ENCODE measurements around the gene PDC.
"Not testable (repeated sequence)": the region's sequence is repeated elsewhere in the genome, so short reads cannot be mapped to it uniquely, and the experiment has no call there.

The PDC gene

DNA sequence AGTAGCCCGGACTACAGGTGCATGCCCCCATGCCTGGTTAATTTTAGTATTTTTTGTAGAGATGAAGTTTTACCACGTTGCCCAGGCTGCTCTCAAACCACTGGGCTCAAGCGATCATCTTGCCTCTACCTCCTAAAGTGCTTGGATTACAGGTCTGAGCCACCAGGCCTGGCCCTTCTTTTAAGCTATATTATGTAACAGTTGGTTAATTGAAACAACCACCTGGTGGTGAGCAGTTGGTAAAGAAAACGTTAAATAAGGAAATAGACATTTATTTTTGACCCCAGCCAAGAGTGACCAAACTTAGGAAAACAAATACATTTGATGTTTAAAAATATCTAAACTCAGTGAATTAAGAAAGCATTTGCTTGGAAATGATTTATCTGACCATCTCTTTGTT lies 12.1 kb upstream of the PDC start:
- in situ Hi-C loops (cut with HindIII; ENCODE audit: low sequenced_read_pairs): no loop called here

GRCh38 chr1:186465946-186466345 lies 5.0 kb upstream of the PDC start:
- in situ Hi-C loops (cut with HindIII; ENCODE audit: low sequenced_read_pairs): no loop called here

- in situ Hi-C loops (cut with HindIII; ENCODE audit: low sequenced_read_pairs): not testable (repeated sequence)
Observed at GRCh38 chr1:186465491-186465890, 4.6 kb upstream of the PDC start.

DNA sequence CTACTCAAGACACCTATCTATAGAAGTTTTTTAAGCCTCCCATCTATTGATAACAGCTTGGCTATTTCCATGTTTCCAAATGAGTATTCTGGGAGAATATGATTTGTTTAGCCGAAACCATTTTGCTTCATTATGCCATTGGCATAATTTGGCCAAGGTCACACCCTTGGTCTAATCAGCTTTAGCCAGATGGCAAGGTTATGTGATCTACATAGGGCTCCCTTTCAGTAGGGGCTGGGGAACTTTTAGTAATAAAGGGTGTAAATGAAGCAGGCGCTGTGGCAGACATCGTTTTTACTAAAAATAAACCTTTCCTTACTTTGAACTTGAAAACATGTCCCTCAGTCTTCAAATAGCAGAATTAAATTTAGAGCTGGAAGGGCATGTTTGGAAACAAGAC lies 3.0 kb upstream of the PDC start:
- in situ Hi-C loops (cut with HindIII; ENCODE audit: low sequenced_read_pairs): no loop called here

DNA sequence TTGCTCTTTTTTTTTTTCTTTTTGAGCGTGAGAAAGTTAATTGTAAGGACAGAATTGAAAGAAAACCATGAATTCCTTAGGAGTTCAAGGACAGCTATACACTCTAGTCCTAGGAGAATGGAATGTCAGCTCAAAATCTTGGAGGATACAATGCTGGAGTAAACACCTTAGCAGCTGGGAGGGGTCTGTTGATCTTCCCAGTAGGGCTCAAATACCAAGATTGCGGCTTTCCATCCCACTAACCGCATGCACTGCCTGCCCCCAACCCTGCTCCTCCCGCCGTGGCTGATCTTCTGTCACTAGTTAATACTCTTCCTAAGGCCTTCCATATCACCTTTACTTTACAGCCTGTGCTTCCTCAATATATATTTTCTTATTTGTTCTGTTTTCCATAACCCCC lies 2.6 kb upstream of the PDC start:
- in situ Hi-C loops (cut with HindIII; ENCODE audit: low sequenced_read_pairs): no loop called here

DNA sequence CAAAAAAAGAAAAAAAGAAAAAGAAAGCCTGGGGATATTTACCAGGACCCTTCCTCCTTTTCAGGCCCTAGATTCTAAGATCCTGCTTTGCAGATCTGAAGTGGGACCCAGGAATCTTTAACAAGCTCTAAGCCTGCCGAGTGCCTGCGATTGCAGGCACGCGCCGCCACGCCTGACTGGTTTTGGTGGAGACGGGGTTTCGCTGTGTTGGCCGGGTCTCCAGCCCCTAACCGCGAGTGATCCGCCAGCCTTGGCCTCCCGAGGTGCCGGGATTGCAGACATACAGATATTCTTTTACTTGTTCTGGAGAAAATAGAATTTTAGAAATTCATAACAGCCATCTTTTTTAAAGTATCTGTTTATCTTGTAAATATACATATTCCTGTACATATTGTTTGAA lies 1.8 kb downstream of the PDC start:
- in situ Hi-C loops (cut with HindIII; ENCODE audit: low sequenced_read_pairs): not testable (repeated sequence)

GRCh38 chr1:186456729-186457255 lies 4.1 kb downstream of the PDC start:
- in situ Hi-C loops (cut with HindIII; ENCODE audit: low sequenced_read_pairs): no loop called here

DNA sequence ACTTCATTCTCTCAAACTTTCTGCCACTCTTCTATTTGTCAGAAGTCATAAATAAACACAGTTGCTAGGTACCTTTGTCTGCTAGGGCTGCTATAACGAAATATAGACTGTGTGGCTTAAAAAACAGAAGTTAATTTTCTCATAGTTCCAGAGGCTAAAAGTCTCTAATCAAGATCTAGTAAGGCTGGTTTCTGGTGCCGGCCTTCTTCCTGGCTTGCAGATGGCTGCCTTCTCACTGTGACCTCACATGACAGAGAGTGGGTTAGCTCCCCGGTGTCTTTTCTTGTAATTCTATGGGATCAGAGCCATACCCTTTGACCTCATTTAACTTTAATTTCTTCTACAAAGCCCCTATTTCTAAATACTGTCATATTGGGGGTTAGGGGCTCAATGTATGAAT lies 5.9 kb downstream of the PDC start:
- in situ Hi-C loops (cut with HindIII; ENCODE audit: low sequenced_read_pairs): no loop called here

- in situ Hi-C loops (cut with HindIII; ENCODE audit: low sequenced_read_pairs): no loop called here
Observed at GRCh38 chr1:186446152-186446551, 14.8 kb downstream of the PDC start.

DNA sequence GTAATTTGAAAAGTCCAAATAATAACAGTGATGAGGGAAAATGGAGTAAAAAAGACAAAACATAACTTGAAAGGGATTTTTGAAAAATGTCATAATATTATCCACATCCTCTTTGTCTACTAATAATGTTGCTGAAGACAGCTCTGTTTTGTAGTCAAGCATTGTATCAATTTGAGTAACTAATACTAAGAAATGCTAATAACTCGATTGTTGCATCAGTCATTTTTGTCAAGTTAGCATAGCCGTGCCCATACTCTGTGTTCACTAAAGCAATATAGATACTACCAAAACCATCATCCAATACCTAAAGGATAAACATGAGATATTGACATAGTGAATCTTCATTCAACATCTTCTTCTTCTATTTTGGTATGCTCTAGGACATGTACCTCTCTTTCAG lies 17.3 kb downstream of the PDC start:
- in situ Hi-C loops (cut with HindIII; ENCODE audit: low sequenced_read_pairs): no loop called here

DNA sequence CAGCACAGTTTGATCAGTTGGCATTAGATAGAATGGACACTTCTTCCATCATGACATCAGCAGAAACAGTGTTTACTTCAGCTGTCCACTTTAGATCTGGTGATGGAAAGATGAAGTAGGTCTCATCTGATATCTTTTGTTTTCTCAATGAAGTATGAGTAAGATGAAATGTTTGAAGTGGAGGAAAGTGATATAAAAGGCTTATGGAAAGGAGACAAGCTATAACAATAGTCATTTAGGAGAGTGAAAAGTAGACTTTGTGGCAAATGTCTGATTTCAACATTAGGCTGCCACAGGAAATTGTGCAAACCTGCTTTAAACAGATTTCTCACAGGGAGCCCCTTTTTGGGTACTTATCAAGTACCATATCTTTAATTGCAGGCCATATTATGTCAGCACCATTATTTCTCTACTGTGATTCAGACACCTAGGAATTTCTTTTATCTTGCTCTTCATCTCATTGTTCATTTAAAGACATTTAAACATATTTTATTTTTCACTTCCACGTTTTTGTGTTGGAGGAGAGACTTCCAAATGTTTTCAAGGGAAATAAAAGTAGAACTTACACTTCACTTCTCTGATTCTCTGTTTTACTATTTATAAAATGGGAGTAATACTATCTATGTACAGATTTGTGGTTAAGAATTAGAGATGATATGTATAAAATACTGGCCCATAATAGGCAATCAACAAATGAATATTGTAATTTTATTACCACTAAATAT lies 18.1 kb downstream of the PDC start:
- in situ Hi-C loops (cut with HindIII; ENCODE audit: low sequenced_read_pairs): no loop called here

- in situ Hi-C loops (cut with HindIII; ENCODE audit: low sequenced_read_pairs): no loop called here
Observed at GRCh38 chr1:186440584-186440983, 20.3 kb downstream of the PDC start.

DNA sequence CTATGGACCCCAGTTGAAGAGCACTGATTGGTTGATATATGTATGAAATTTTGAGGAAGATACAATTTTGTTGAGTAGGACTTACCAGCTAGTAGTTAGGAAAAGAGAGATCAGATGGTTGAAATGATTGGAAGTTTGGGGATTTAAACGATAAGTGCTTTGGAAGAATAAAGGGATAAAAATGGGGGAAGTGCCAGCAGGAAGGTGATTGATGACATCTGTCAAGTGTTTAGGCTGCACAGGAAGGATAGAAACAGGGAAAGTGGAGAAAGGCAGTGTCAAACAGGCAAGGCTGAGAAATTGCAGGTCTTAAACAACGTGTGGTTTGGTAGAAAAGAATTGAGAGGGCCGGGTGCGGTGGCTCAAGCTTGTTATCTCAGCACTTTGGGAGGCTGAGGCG lies 22.3 kb downstream of the PDC start:
- in situ Hi-C loops (cut with HindIII; ENCODE audit: low sequenced_read_pairs): no loop called here

GRCh38 chr1:186435336-186435735 lies 25.6 kb downstream of the PDC start:
- in situ Hi-C loops (cut with HindIII; ENCODE audit: low sequenced_read_pairs): no loop called here

- in situ Hi-C loops (cut with HindIII; ENCODE audit: low sequenced_read_pairs): no loop called here
Observed at GRCh38 chr1:186429017-186429416, 31.9 kb downstream of the PDC start.

GRCh38 chr1:186426118-186426517 lies 34.8 kb downstream of the PDC start:
- in situ Hi-C loops (cut with HindIII; ENCODE audit: low sequenced_read_pairs): no loop called here

DNA sequence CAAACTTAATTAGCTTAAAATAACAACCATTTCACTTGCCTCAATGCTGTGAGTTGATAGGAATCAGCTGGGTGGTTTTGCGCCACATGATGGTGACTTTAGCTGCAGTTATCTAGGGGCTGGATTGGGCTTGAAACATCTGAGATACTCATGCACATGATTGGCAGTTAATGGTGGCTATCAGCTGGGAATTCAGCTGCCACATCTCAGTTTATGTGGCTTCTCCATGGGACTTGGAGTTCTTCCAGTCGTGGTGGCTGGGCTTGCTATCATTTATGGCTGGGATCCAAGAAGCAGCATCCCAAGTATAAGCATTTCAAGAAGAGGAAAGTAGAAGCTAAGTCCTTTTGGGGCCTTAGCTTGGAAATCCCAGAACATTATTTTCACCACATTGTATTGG lies 36.4 kb downstream of the PDC start:
- in situ Hi-C loops (cut with HindIII; ENCODE audit: low sequenced_read_pairs): no loop called here

DNA sequence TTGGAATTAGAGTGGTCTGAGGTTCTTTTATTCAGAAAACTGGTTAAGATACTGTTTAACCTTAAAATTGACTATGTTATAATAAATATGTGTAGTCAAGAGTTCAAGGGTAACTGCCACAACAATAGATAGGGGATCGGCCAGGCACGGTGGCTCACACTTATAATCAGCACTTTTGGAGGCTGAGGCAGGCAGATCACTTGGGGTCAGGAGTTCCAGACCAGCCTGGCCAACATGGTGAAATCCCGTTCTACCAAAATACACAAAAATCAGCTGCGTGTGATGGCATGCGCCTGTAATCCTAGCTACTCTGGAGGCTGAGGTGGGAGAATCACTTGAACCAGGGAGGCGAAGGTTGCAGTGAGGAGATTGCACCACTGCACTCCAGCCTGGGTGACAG lies 39.5 kb downstream of the PDC start:
- in situ Hi-C loops (cut with HindIII; ENCODE audit: low sequenced_read_pairs): no loop called here

DNA sequence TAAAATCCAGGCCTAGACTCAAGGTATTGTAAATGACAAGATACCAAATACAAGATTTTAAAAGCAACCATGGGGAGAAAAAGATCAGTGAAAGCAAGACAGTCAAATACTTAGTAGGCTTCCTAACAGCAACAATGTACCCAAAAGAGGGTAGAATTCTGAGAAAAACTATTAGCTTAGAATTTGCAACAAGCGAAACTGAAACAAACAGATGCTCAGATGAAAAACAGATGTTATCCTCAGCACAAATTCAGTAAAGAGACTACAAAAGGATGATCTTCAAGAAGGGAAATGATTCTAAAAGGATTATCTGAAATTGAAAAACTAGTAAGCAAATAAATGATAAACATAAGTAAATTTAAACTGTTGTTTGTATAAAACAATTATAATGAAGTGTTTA lies 40.0 kb downstream of the PDC start:
- in situ Hi-C loops (cut with HindIII; ENCODE audit: low sequenced_read_pairs): no loop called here

DNA sequence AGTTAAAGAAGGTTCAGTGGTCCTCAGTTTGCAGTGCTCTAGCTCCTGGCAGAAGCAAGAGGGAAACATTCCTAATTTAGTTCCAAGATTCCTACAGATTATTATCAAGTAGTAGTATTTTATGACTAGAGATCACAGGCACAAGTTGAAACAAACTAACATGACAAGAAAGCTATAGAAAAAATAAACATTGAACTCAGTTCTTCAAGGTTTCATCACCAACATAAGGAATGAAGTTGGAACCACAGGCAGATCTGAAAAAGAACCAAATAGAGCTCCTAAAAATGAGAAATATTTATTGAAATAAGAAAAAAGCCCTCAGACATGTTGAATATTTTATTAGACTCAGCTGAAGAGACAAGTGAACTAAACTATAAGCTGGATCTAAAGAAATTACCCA lies 40.6 kb downstream of the PDC start:
- in situ Hi-C loops (cut with HindIII; ENCODE audit: low sequenced_read_pairs): no loop called here

DNA sequence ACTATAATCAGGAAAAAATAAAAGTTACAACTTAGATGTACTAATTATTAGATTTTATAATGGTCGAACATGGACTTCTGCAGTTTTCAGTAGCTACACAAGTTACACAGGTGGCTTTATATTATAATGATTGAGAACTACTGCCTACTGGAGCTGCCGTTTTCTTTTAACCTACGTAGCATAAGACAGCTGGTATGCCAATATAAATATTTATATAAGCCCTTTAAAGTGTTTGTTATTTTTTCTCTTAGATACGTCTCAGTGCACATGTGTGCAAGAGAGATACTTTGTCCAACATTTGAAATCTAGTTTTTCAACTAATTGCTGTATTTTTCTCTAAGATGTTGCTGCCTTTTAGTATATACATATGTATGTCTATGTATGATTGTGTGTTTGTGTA lies 42.4 kb downstream of the PDC start:
- in situ Hi-C loops (cut with HindIII; ENCODE audit: low sequenced_read_pairs): no loop called here

- in situ Hi-C loops (cut with HindIII; ENCODE audit: low sequenced_read_pairs): no loop called here
Observed at GRCh38 chr1:186413319-186413718, 47.6 kb downstream of the PDC start.

DNA sequence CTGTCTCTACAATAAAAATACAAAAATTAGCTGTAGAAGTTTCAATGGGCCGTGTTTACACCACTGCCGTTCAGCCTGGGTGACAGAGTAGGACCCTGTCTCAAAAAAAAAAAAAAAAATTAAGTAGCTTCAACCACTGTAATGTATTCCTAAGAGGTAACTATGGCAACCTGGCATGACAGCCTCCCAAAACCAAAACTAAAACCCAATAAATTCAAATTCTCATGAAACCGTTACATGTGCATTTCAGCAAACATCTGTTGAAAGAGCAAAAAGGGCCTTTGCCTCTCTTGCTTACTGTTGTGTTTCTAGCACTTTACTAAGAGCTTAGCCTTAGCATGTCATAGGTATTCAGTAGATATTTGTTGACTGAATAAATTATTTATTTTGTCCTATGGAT lies 51.8 kb downstream of the PDC start:
- in situ Hi-C loops (cut with HindIII; ENCODE audit: low sequenced_read_pairs): no loop called here
